ENCODE results near the gene PUM2. TPM values are rescaled to one million over a fixed set of nuclear protein-coding genes. Genes with fewer than 3 reads are reported as not detected.

PUM2 gene
- total and polyA plus RNA-seq, 2 of the 8 experiments (the other 6 are each of a cell fraction or from before 2014, with no cell fraction given): 46.6 to 114 TPM

- CTCF ChIA-PET (ENCODE audit: partially characterized antibody): interaction anchor here (0.6 to 1.9 kb wide), 5 partner anchors 9 to 75 kb away, joined by 3 to 9 read pairs (median 3); no protein-coding TSS in a partner anchor
- FAIRE-seq: no peak
- no peak overlapping the region for H3K4me2 ChIP-seq (ENCODE audit: insufficient read depth in 1 of 2, low read depth in 2 of 2, low read length in 2 of 2)
These were observed 41.6 kb downstream of the PUM2 start for GRCh38 chr2:20309001-20309400.

More at GRCh38 chr2:20309001-20309400, 41.6 kb downstream of the PUM2 start:
- no peak overlapping the region for H3K18ac ChIP-seq (ENCODE audit: extremely low read depth, low read length)
- 0 out of 2 replicates have a peak, but pooled peaks cover 2% of the 10 kb centered on the region for H3K79me1 ChIP-seq (ENCODE audit: low read depth, low read length)
- WGBS, 2 experiments (ENCODE audit: extremely low coverage in 1 of 2, insufficient coverage in 1 of 2, insufficient read length in 1 of 2, insufficient replicate concordance in 2 of 2, low coverage in 1 of 2, low lambda C conversion rate in 2 of 2, missing lambda C conversion rate in 1 of 2): 92% methylated on average over 2 of the region's 2 CpGs; no CpG with 5 or more reads in 1 of the 2 experiments
- H3K23ac ChIP-seq (ENCODE audit: insufficient read length): no peak overlapping the region
- POLR2A ChIA-PET (ENCODE audit: partially characterized antibody): interaction anchor here (0.7 kb wide), 1 partner anchor 373 kb away, joined by 3 read pairs; no protein-coding TSS in a partner anchor
- H4K5ac ChIP-seq (ENCODE audit: insufficient read length, low read depth, low read length): no peak overlapping the region
- H3K4me3 ChIP-seq (ENCODE audit: extremely low read depth in 1 of 4, insufficient read depth in 2 of 4, low read depth in 3 of 4, low read length in 4 of 4): no peak overlapping the region
- no peak overlapping the region for H2BK12ac ChIP-seq (ENCODE audit: low read depth, low read length)
- no peak for DNase-seq (ENCODE audit: low read depth in 1 of 2, low spot score in 2 of 2)
- H4K91ac ChIP-seq (replicated peaks; ENCODE audit: insufficient read length, low read length): no peak overlapping the region
- no peak overlapping the region for H4K8ac ChIP-seq (ENCODE audit: extremely low read depth, insufficient read depth, low read length)
- H2AFZ ChIP-seq (ENCODE audit: low read length): no peak overlapping the region
- no peaks in the 10 kb centered on the region for H3K27me3 ChIP-seq (replicated peaks in 1 of 4; ENCODE audit: control insufficient read depth in 3 of 4, extremely low read depth in 1 of 4, insufficient read depth in 3 of 4, low read length in 3 of 4)
- TF ChIP-seq CTCF (IDR thresholded peaks at IDR 0.05; ENCODE audit: control extremely low read depth in 1 of 3, insufficient read depth in 1 of 3, low read depth in 1 of 3, low read length in 3 of 3) (no peak), POLR2A (IDR thresholded peaks at IDR 0.05; ENCODE audit: control extremely low read depth in 1 of 2, low read depth in 2 of 2, low read length in 2 of 2) (no peak), CTBP2 (IDR thresholded peaks at IDR 0.05; ENCODE audit: borderline replicate concordance, insufficient read depth, insufficient read length, low read length) (no peak), JUND (IDR thresholded peaks at IDR 0.05; ENCODE audit: low read length) (no peak), HDAC6 (IDR thresholded peaks at IDR 0.05; ENCODE audit: low read depth, low read length) (no peak), RBBP5 (IDR thresholded peaks at IDR 0.05; ENCODE audit: borderline replicate concordance, low read depth, low read length) (no peak), BACH1 (IDR thresholded peaks at IDR 0.05; ENCODE audit: low read length) (no peak)
- no peak overlapping the region for H3K14ac ChIP-seq (ENCODE audit: insufficient read length)
- no peak overlapping the region for H3K27ac ChIP-seq (ENCODE audit: low read depth, low read length)
- H3K9me3 ChIP-seq (ENCODE audit: insufficient read depth in 2 of 2, low read depth in 1 of 2, low read length in 1 of 2): no peaks in the 10 kb centered on the region
- no peak overlapping the region for H2BK15ac ChIP-seq (ENCODE audit: low read length)
- peaks cover 0 to 2% of the 10 kb centered on the region in 2 experiments for H4K20me1 ChIP-seq (replicated peaks in 1 of 2; ENCODE audit: control insufficient read depth in 1 of 2, insufficient read depth in 2 of 2, low read length in 2 of 2)
- no peak overlapping the region for H3K56ac ChIP-seq (replicated peaks; ENCODE audit: insufficient read length, low read depth, low read length)
- H3K4me1 ChIP-seq (replicated peaks in 1 of 4; ENCODE audit: control insufficient read depth in 3 of 4, insufficient read depth in 4 of 4, low read length in 3 of 4): no peaks in the 10 kb centered on the region
- no peak overlapping the region for H3K4ac ChIP-seq (replicated peaks; ENCODE audit: insufficient read length, low read depth, low read length)
- no peak overlapping the region for H2BK5ac ChIP-seq (ENCODE audit: low read depth, low read length)
- no peaks in the 10 kb centered on the region for H3K23me2 ChIP-seq (ENCODE audit: low read depth, low read length)
- no peak overlapping the region for H2AK5ac ChIP-seq (ENCODE audit: low read depth, low read length)
- no peak overlapping the region for H3K9ac ChIP-seq (replicated peaks in 1 of 4; ENCODE audit: extremely low read depth in 1 of 4, low read depth in 3 of 4, low read length in 3 of 4)
- no peak overlapping the region for H2BK120ac ChIP-seq (replicated peaks; ENCODE audit: low read depth, low read length)
- peaks cover 0 to 34% of the 10 kb centered on the region in 2 experiments; a peak in 2 of 4 replicates for H3K79me2 ChIP-seq (ENCODE audit: control insufficient read depth in 1 of 2, insufficient read depth in 2 of 2, low read length in 2 of 2)
- peaks cover 4 to 77% (median 30%) of the 10 kb centered on the region in 4 experiments for H3K36me3 ChIP-seq (ENCODE audit: control insufficient read depth in 2 of 4, insufficient read depth in 4 of 4, low read length in 3 of 4)
- no peak overlapping the region for H2BK20ac ChIP-seq (ENCODE audit: low read length)

Data from H1 (cell line).